Body of pancreas (tissue), 4 donors: ENCODE measurements around the gene SLC30A4. TPM values are rescaled to one million over a fixed set of nuclear protein-coding genes. Genes with fewer than 3 reads are reported as not detected.
"Not testable (repeated sequence)": the region's sequence is repeated elsewhere in the genome, so short reads cannot be mapped to it uniquely, and the experiment has no call there.

Source experiments
- ATAC-seq: fragments of 150-250 bp; one replicate; pipeline ENCODE4 v1.9.1; 2016
- DNase-seq, 4 donors: peaks; one replicate each; pipeline ENCODE4 v3.0.0-alpha.2; 2019
- H3K27ac ChIP-seq, 4 donors: fragments of 200-600 bp; sonication (generic); 1 replicate in 3 of 4; 2 replicates in 1 of 4; pipeline versions ENCODE4 v1.5.1 to v1.6.1; 2016 to 2019; ENCODE audit warnings: mild to moderate bottlenecking in 1 of 4, mixed read lengths in 1 of 4, moderate library complexity in 1 of 4
- H3K27me3 ChIP-seq, 2 donors: fragments of 200-600 bp; sonication (generic); one replicate each; pipeline ENCODE4 v1.6.0; 2016; ENCODE audit warnings: mild to moderate bottlenecking in 1 of 2
- H3K36me3 ChIP-seq, 2 donors: fragments of 200-600 bp; sonication (generic); replicated peaks in 1 of 2; 2 replicates each; pipeline ENCODE4 v1.5.1; 2016; ENCODE audit warnings: low read depth in 2 of 2; ENCODE audit not compliant: insufficient read depth in 1 of 2
- H3K4me1 ChIP-seq: fragments of 200-600 bp; sonication (generic); one replicate; pipeline ENCODE4 v1.6.0; 2016
- H3K4me3 ChIP-seq, 2 donors: fragments of 200-600 bp; sonication (generic); 1 replicate in 1 of 2; 2 replicates in 1 of 2; pipeline ENCODE4 v1.5.1; 2016 to 2019
- H3K9me3 ChIP-seq, 3 donors: fragments of 200-600 bp; sonication (generic); 1 replicate in 2 of 3; 2 replicates in 1 of 3; pipeline ENCODE4 v1.5.1; 2016
- CTCF ChIP-seq, 7 experiments: fragments of 450-650 bp in 4 of 7; fragments of 200-600 bp in 3 of 7; sonication (generic) in 3 of 7; IDR thresholded peaks; one replicate each; pipeline ENCODE4 v1.5.1; 2016 to 2019; ENCODE audit warnings: antibody characterized with exemption in 7 of 7
- POLR2A ChIP-seq, 3 donors: fragments of 450-650 bp; IDR thresholded peaks; one replicate each; pipeline ENCODE4 v1.6.1; 2016; ENCODE audit warnings: antibody characterized with exemption in 3 of 3, mild to moderate bottlenecking in 2 of 3
- WGBS, 2 donors: methylation state at CpG; one replicate each; pipeline ENCODE4 v1.1.5; 2017; 5-methylcytosine and 5-hydroxymethylcytosine counted together
- intact Hi-C: fragments of 100-400 bp; cut with DNase I; formaldehyde crosslinking; loops from one replicate; pipeline ENCODE4 v1.15.1; 2023
- total RNA-seq, 2 donors: library from RNA; depleted of rRNA; stranded (reverse); fragments of >200 nt; gene quantifications; one replicate each; pipeline ENCODE4 v1.1.0, GENCODE V29; 2016

Gene SLC30A4
- total RNA-seq, 2 donors from 2014 or later, result 2.0 to 2.6 TPM

DNA sequence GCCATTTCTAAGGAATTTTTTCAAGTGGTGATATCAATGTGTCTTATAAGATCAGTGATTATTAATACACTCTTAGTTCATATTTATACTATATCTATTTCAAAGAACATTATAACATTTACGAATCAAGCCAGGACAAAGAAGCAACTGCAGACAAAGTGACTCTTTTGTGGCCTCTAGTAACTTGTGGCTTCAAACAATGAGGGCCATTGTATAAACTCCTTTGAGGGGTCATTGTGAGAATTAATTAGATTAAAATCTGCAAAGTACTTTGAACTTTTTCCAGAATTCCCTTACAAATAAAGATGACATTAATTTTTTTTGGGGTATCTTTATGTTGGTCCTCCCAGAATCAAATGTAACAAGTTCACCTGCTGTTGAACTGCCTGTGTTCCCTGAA is 12.3 kb upstream of the SLC30A4 start:
- Histone ChIP-seq H3K4me3 (no peak overlapping the region), H3K27me3 (no peaks in the 10 kb centered on the region), H3K27ac (no peak overlapping the region), H3K9me3 (no peaks in the 10 kb centered on the region), H3K4me1 (peaks cover 4% of the 10 kb centered on the region), H3K36me3 (no peaks in the 10 kb centered on the region)
- intact Hi-C loops, result no loop called here
- DNase-seq (no peak), ATAC-seq (no peak)
- no peak for TF ChIP-seq CTCF (IDR thresholded peaks at IDR 0.05)
- no peak for TF ChIP-seq POLR2A (IDR thresholded peaks at IDR 0.05)
- 60 to 67% methylated on average over 1 of the region's 1 CpG for WGBS, 2 donors

- H3K9me3 ChIP-seq, intact Hi-C loops, H3K4me1 ChIP-seq, H3K27me3 ChIP-seq, DNase-seq, H3K27ac ChIP-seq, H3K4me3 ChIP-seq, ATAC-seq, H3K36me3 ChIP-seq: not testable (repeated sequence)
- WGBS, 2 donors, result 77 to 79% methylated on average over 3 of the region's 3 CpGs
These were observed 10.3 kb upstream of the SLC30A4 start for GRCh38 chr15:45532892-45533291.

GRCh38 chr15:45529613-45530012 is 7.1 kb upstream of the SLC30A4 start:
- 83 to 86% methylated on average over 3 of the region's 3 CpGs for WGBS, 2 donors
- DNase-seq (no peak), ATAC-seq (no peak)
- Histone ChIP-seq H3K27me3 (no peaks in the 10 kb centered on the region), H3K4me1 (no peaks in the 10 kb centered on the region), H3K36me3 (no peaks in the 10 kb centered on the region), H3K4me3 (no peak overlapping the region), H3K9me3 (no peaks in the 10 kb centered on the region), H3K27ac (no peak overlapping the region)
- intact Hi-C loops, result no loop called here
- TF ChIP-seq POLR2A (IDR thresholded peaks at IDR 0.05) (no peak), CTCF (IDR thresholded peaks at IDR 0.05) (no peak)

DNA sequence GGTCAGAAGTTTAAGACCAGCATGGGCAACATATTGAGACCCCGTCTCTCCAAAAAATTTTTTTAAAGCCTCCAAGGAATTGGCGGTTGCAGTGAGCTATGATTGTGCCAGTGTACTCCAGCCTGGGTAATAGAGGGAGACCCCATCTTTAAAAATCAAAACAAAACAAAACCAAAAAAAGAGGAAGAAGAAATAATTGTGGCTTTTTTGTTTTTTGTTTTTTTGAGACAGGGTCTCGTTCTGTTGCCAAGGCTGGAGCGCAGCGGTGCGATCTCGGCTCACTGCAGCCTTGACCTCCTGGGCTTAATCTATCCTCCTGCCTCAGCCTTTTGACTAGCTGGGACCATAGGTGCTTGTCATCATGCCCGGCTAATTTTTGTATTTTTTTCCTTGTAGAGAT is 4.5 kb upstream of the SLC30A4 start:
- no peak for ATAC-seq
- TF ChIP-seq POLR2A (IDR thresholded peaks at IDR 0.05) (no peak), CTCF (IDR thresholded peaks at IDR 0.05) (no peak)
- Histone ChIP-seq H3K4me3 (no peak overlapping the region), H3K4me1 (no peaks in the 10 kb centered on the region), H3K27me3 (no peaks in the 10 kb centered on the region), H3K27ac (no peak overlapping the region), H3K9me3 (no peaks in the 10 kb centered on the region), H3K36me3 (no peaks in the 10 kb centered on the region)
- no peak for DNase-seq
- intact Hi-C loops, result no loop called here
- WGBS, 2 donors, result 81 to 86% methylated on average over 8 of the region's 8 CpGs

GRCh38 chr15:45523166-45523460 is 558 bp upstream of the SLC30A4 start:
- no peaks in the 10 kb centered on the region for H3K27me3 ChIP-seq
- H3K9me3 ChIP-seq, result no peaks in the 10 kb centered on the region
- DNase-seq (no peak), ATAC-seq (peak; percentile 30)
- H3K36me3 ChIP-seq, result no peaks in the 10 kb centered on the region
- 17 to 24% methylated on average over 6 to 7 of the region's 7 CpGs for WGBS, 2 donors
- peak overlapping the region in 1 of 2 donors; percentile 61 for H3K4me3 ChIP-seq
- peak overlapping the region; percentile 55 to 78 (median 72) for H3K27ac ChIP-seq
- intact Hi-C loops, result no loop called here
- no peak for TF ChIP-seq POLR2A (IDR thresholded peaks at IDR 0.05)
- TF ChIP-seq CTCF (IDR thresholded peaks at IDR 0.05), result no peak
- peaks cover 18% of the 10 kb centered on the region for H3K4me1 ChIP-seq
